Suprapubic skin (tissue), 3 donors: ENCODE results near the gene LILRA2.

Experiments used
- CTCF ChIP-seq, 2 donors: fragments of 200-600 bp in 1 of 2; fragments of 450-650 bp in 1 of 2; sonication (generic) in 1 of 2; IDR thresholded peaks; one replicate each; pipeline ENCODE4 v1.5.1; 2016 to 2019; ENCODE audit warnings: antibody characterized with exemption in 2 of 2, mild to moderate bottlenecking in 1 of 2, moderate library complexity in 1 of 2
- POLR2A ChIP-seq, 2 donors: fragments of 450-650 bp; IDR thresholded peaks; one replicate each; pipeline ENCODE4 v1.6.1; 2017; ENCODE audit warnings: antibody characterized with exemption in 2 of 2, mild to moderate bottlenecking in 2 of 2, moderate library complexity in 2 of 2

- TF ChIP-seq CTCF (IDR thresholded peaks at IDR 0.05): no peak
- no peak for TF ChIP-seq POLR2A (IDR thresholded peaks at IDR 0.05)
Observed at GRCh38 chr19:54626757-54627156, 53.2 kb downstream of the LILRA2 start.
